Ishikawa (cell line): ENCODE results near the gene CEP162.

Source experiments
- CEBPB ChIP-seq: IDR thresholded peaks from 2 replicates; pipeline ENCODE4 v1.6.1; 2012
- EGR1 ChIP-seq: IDR thresholded peaks from 2 replicates; pipeline ENCODE4 v1.6.1; 2012
- FOXM1 ChIP-seq: IDR thresholded peaks from 2 replicates; pipeline ENCODE4 v1.6.1; 2012; ENCODE audit warnings: low read depth, borderline replicate concordance
- RAD21 ChIP-seq: IDR thresholded peaks from 2 replicates; pipeline ENCODE4 v1.6.1; 2012; ENCODE audit warnings: low read depth
- TF ChIP-seq, protein P1 (sequence below): IDR thresholded peaks from 2 replicates; pipeline ENCODE4 v1.6.1; 2012

GRCh38 chr6:84228198-84228543 is 728 bp upstream of the CEP162 start:
- no peak for TF ChIP-seq CEBPB
- no peak for TF ChIP-seq FOXM1
- TF ChIP-seq EGR1 = no peak
- no peak for TF ChIP-seq RAD21
- TF ChIP-seq, protein P1, sequence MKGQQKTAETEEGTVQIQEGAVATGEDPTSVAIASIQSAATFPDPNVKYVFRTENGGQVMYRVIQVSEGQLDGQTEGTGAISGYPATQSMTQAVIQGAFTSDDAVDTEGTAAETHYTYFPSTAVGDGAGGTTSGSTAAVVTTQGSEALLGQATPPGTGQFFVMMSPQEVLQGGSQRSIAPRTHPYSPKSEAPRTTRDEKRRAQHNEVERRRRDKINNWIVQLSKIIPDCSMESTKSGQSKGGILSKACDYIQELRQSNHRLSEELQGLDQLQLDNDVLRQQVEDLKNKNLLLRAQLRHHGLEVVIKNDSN = no peak
